HG03135 (cell line): ENCODE data around the gene VWA5B1.
"Not testable (repeated sequence)": the region's sequence is repeated elsewhere in the genome, so short reads cannot be mapped to it uniquely, and the experiment has no call there.

Experiments
- ATAC-seq: cut with Tn5 transposase; IDR thresholded peaks from one replicate; pipeline ENCODE4 v1.9.1; 2021; ENCODE audit warnings: mild to moderate bottlenecking, moderate library complexity; ENCODE audit not compliant: unreplicated experiment

VWA5B1 gene

GRCh38 chr1:20290624-20291597, at the start of gene VWA5B1:
Gene VWA5B1, plus strand, starts transcription at chr1:20290875. Its CDS starts 19,727 bp downstream, at chr1:20310602.
- no peak for ATAC-seq

GRCh38 chr1:20242890-20243479, 47.7 kb upstream of the VWA5B1 start:
- no peak for ATAC-seq

- no peak for ATAC-seq
Observed at GRCh38 chr1:20248971-20249612, 41.6 kb upstream of the VWA5B1 start.

GRCh38 chr1:20250340-20250989, 40.2 kb upstream of the VWA5B1 start:
- no peak for ATAC-seq

GRCh38 chr1:20252587-20252986, 38.1 kb upstream of the VWA5B1 start:
- ATAC-seq = no peak

- ATAC-seq = no peak
Observed at GRCh38 chr1:20255666-20256065, 35.0 kb upstream of the VWA5B1 start.

GRCh38 chr1:20259646-20260045, 31.0 kb upstream of the VWA5B1 start:
- ATAC-seq = no peak

GRCh38 chr1:20261095-20261494, 29.6 kb upstream of the VWA5B1 start:
- no peak for ATAC-seq

- ATAC-seq = no peak
Observed at GRCh38 chr1:20262810-20263534, 27.7 kb upstream of the VWA5B1 start.

GRCh38 chr1:20265250-20265649, 25.4 kb upstream of the VWA5B1 start:
- ATAC-seq = no peak

- no peak for ATAC-seq
Observed at GRCh38 chr1:20266141-20266540, 24.5 kb upstream of the VWA5B1 start.

GRCh38 chr1:20266642-20267041, 24.0 kb upstream of the VWA5B1 start:
- ATAC-seq = no peak

- ATAC-seq = no peak
Observed at GRCh38 chr1:20271498-20272400, 18.9 kb upstream of the VWA5B1 start.

GRCh38 chr1:20273716-20274115, 17.0 kb upstream of the VWA5B1 start:
- ATAC-seq = not testable (repeated sequence)

- ATAC-seq = no peak
Observed at GRCh38 chr1:20275319-20275925, 15.3 kb upstream of the VWA5B1 start.

GRCh38 chr1:20276485-20277159, 14.1 kb upstream of the VWA5B1 start:
- ATAC-seq = no peak

- ATAC-seq = no peak
Observed at GRCh38 chr1:20278692-20279130, 12.0 kb upstream of the VWA5B1 start.

- ATAC-seq = no peak
Observed at GRCh38 chr1:20279509-20279908, 11.2 kb upstream of the VWA5B1 start.
